Activated B cell treated with CpG ODN at 0.5 μM for 24 hours (primary cell): ENCODE data around the gene SHD. TPM values are rescaled to one million over a fixed set of nuclear protein-coding genes. Genes with fewer than 3 reads are reported as not detected.
"Not testable (repeated sequence)": the region's sequence is repeated elsewhere in the genome, so short reads cannot be mapped to it uniquely, and the experiment has no call there.

Experiments
- ATAC-seq: fragments of 200-7000 bp; cut with Tn5 transposase; one replicate; pipeline ENCODE4 v1.10.0; 2021; ENCODE audit warnings: low read depth, mild to moderate bottlenecking, moderate library complexity
- CTCF ChIA-PET: fragments of 350-600 bp; sonication (Branson Sonifier 250); formaldehyde crosslinking; loops from one replicate; lab custom pipeline; 2021; ENCODE audit warnings: antibody characterized with exemption; lab: Charles Lee
- POLR2A ChIA-PET: fragments of 350-600 bp; sonication (Branson Sonifier 250); formaldehyde crosslinking; loops from one replicate; lab custom pipeline; 2021; ENCODE audit warnings: antibody characterized with exemption; lab: Charles Lee
- DNase-seq: peaks from one replicate; pipeline ENCODE4 v3.0.0; 2022
- H3K27ac Mint-ChIP-seq: one replicate; pipeline ENCODE4 v1.8.0; 2020; ENCODE audit warnings: mixed read lengths
- H3K27me3 Mint-ChIP-seq: one replicate; pipeline ENCODE4 v1.8.0; 2021; ENCODE audit warnings: mixed read lengths
- H3K36me3 Mint-ChIP-seq: one replicate; pipeline ENCODE4 v1.8.0; 2021; ENCODE audit warnings: low read depth, mixed read lengths
- H3K4me1 Mint-ChIP-seq: one replicate; pipeline ENCODE4 v1.8.0; 2021; ENCODE audit warnings: mixed read lengths
- H3K4me3 Mint-ChIP-seq: one replicate; pipeline ENCODE4 v1.8.0; 2020; ENCODE audit warnings: mild to moderate bottlenecking, mixed read lengths
- H3K9me3 Mint-ChIP-seq: one replicate; pipeline ENCODE4 v1.8.0; 2020; ENCODE audit warnings: mixed read lengths
- intact Hi-C: fragments of 100-400 bp; cut with micrococcal nuclease; formaldehyde crosslinking; loops from one replicate; pipeline ENCODE4 v1.15.1; 2024
- total RNA-seq: library from RNA; stranded (reverse); gene quantifications from 2 replicates; pipeline ENCODE4 v1.2.3, GENCODE V29; 2022
- TF ChIP-seq, protein P1 (sequence below): fragments of 200-600 bp; IDR thresholded peaks from one replicate; pipeline ENCODE4 v1.8.0; 2022; ENCODE audit warnings: antibody characterized with exemption, mild to moderate bottlenecking

Gene SHD
- total RNA-seq, 1 donor from 2014 or later = not detected

- peaks cover 24% of the 10 kb centered on the region for H3K4me1 Mint-ChIP-seq
- no peak for DNase-seq
- peak overlapping the region; percentile 56 for H3K27ac Mint-ChIP-seq
- ATAC-seq = no peak
- ChIA-PET CTCF (interaction anchor here (2.0 kb wide), 1 partner anchor 12 kb away, joined by 5 read pairs; the partner anchor contains the start of gene EBI3), POLR2A (interaction anchor here (0.5 to 1.3 kb wide), 5 partner anchors 12 to 1322 kb away, joined by 3 to 5 read pairs (median 3); partner anchors contain the start of gene EBI3)
- TF ChIP-seq, protein P1, sequence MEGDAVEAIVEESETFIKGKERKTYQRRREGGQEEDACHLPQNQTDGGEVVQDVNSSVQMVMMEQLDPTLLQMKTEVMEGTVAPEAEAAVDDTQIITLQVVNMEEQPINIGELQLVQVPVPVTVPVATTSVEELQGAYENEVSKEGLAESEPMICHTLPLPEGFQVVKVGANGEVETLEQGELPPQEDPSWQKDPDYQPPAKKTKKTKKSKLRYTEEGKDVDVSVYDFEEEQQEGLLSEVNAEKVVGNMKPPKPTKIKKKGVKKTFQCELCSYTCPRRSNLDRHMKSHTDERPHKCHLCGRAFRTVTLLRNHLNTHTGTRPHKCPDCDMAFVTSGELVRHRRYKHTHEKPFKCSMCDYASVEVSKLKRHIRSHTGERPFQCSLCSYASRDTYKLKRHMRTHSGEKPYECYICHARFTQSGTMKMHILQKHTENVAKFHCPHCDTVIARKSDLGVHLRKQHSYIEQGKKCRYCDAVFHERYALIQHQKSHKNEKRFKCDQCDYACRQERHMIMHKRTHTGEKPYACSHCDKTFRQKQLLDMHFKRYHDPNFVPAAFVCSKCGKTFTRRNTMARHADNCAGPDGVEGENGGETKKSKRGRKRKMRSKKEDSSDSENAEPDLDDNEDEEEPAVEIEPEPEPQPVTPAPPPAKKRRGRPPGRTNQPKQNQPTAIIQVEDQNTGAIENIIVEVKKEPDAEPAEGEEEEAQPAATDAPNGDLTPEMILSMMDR = no peak
- H3K27me3 Mint-ChIP-seq = no peaks in the 10 kb centered on the region
- intact Hi-C loops = no loop called here
- peaks cover 42% of the 10 kb centered on the region for H3K36me3 Mint-ChIP-seq
- H3K4me3 Mint-ChIP-seq = peak overlapping the region; percentile 2
- H3K9me3 Mint-ChIP-seq = no peaks in the 10 kb centered on the region
These were observed 37.1 kb upstream of the SHD start for GRCh38 chr19:4241824-4242430.

- H3K36me3 Mint-ChIP-seq = peaks cover 52% of the 10 kb centered on the region
- H3K9me3 Mint-ChIP-seq, H3K4me3 Mint-ChIP-seq, ATAC-seq, DNase-seq, H3K27me3 Mint-ChIP-seq, CTCF ChIA-PET: not testable (repeated sequence)
- H3K27ac Mint-ChIP-seq = peak overlapping the region; percentile 96
- peaks cover 42% of the 10 kb centered on the region for H3K4me1 Mint-ChIP-seq
- intact Hi-C loops = loop anchor here (2.0 kb wide), 1 partner anchor 179 kb away; the partner anchor contains the start of gene ZBTB7A
- POLR2A ChIA-PET = interaction anchor here (1.7 kb wide), 1 partner anchor 82 kb away, joined by 5 read pairs; no protein-coding TSS in a partner anchor
These were observed 33.1 kb upstream of the SHD start for GRCh38 chr19:4245938-4246337.

- H3K27me3 Mint-ChIP-seq = no peaks in the 10 kb centered on the region
- CTCF ChIA-PET = interaction anchor here (0.7 to 1.8 kb wide), 4 partner anchors 13 to 261 kb away, joined by 3 to 7 read pairs (median 4); partner anchors contain the start of gene EEF2
- H3K36me3 Mint-ChIP-seq = peaks cover 61% of the 10 kb centered on the region
- TF ChIP-seq, protein P1 = no peak
- peak within 1 kb of the TSS; percentile 90 for H3K4me3 Mint-ChIP-seq
- ATAC-seq (peak; percentile 96), DNase-seq (peak; percentile 89)
- peak within 1 kb of the TSS; percentile 96 for H3K27ac Mint-ChIP-seq
- H3K4me1 Mint-ChIP-seq = peaks cover 35% of the 10 kb centered on the region
- POLR2A ChIA-PET = interaction anchor here (0.5 to 1.7 kb wide), 34 partner anchors 9 to 1376 kb away, joined by 3 to 60 read pairs (median 4); partner anchors contain the start of genes APBA3, CHAF1A, DPP9 and EBI3
- intact Hi-C loops = loop anchor here (1.0 to 2.0 kb wide), 8 partner anchors 18 to 477 kb away; partner anchors contain the start of genes ANKRD24, CHAF1A, EBI3 and SIRT6
- H3K9me3 Mint-ChIP-seq = no peaks in the 10 kb centered on the region
These were observed 32.1 kb upstream of the SHD start, which contains the start of gene YJU2 for GRCh38 chr19:4246767-4247593. YJU2 (plus strand) TSS chr19:4247080; CDS start chr19:4247147, 67 bp downstream.

GRCh38 chr19:4256563-4256962, 22.5 kb upstream of the SHD start:
- DNase-seq (no peak), ATAC-seq (no peak)
- no peak overlapping the region for H3K4me3 Mint-ChIP-seq
- TF ChIP-seq, protein P1 = no peak
- no peaks in the 10 kb centered on the region for H3K9me3 Mint-ChIP-seq
- ChIA-PET CTCF (no interaction called here), POLR2A (interaction anchor here (1.0 kb wide), 1 partner anchor 10 kb away, joined by 3 read pairs; the partner anchor contains the start of gene YJU2)
- intact Hi-C loops = no loop called here
- H3K27me3 Mint-ChIP-seq = no peaks in the 10 kb centered on the region
- peaks cover 2% of the 10 kb centered on the region for H3K4me1 Mint-ChIP-seq
- no peak overlapping the region for H3K27ac Mint-ChIP-seq
- H3K36me3 Mint-ChIP-seq = peaks cover 81% of the 10 kb centered on the region

GRCh38 chr19:4257025-4257424, 22.0 kb upstream of the SHD start:
- ATAC-seq (no peak), DNase-seq (no peak)
- no peak overlapping the region for H3K4me3 Mint-ChIP-seq
- no peaks in the 10 kb centered on the region for H3K9me3 Mint-ChIP-seq
- TF ChIP-seq, protein P1 = no peak
- peaks cover 81% of the 10 kb centered on the region for H3K36me3 Mint-ChIP-seq
- no peak overlapping the region for H3K27ac Mint-ChIP-seq
- CTCF ChIA-PET = no interaction called here
- no peaks in the 10 kb centered on the region for H3K27me3 Mint-ChIP-seq
- intact Hi-C loops = no loop called here
- POLR2A ChIA-PET = interaction anchor here (1.0 kb wide), 1 partner anchor 10 kb away, joined by 3 read pairs; the partner anchor contains the start of gene YJU2
- H3K4me1 Mint-ChIP-seq = peaks cover 2% of the 10 kb centered on the region
